ENCODE measurements around the gene TLR10. TPM values are rescaled to one million over a fixed set of nuclear protein-coding genes. Genes with fewer than 3 reads are reported as not detected.
"Not testable (repeated sequence)": the region's sequence is repeated elsewhere in the genome, so short reads cannot be mapped to it uniquely, and the experiment has no call there.

TLR10 gene
- total RNA-seq, 1 donor from 2014 or later: 0.78 TPM

DNA sequence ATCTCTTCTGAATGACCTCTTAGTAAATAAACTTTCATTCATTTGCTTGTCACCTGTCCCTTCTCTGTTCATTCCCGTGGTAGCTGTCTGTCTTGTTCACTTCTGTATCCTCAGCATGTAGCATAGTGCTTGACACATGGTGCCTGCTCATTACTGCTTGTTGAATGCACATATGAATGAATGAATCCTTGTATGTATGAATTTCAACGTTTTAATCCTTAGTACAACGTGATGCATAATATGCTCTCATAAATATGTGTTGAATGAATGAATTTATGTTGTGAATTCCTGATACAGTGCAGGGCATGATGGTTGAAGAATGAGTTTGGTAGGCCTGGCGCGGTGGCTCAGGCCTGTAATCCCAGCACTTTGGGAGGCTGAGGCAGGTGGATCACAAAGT, 3.0 kb downstream of the TLR10 start:
- intact Hi-C loops (cut with DNase I): no loop called here
- no peak for DNase-seq
- ATAC-seq: no peak
- Histone ChIP-seq H3K9me3 (no peaks in the 10 kb centered on the region), H3K36me3 (no peaks in the 10 kb centered on the region), H3K27ac (no peak overlapping the region), H3K27me3 (no peaks in the 10 kb centered on the region), H3K4me3 (no peak overlapping the region), H3K4me1 (no peaks in the 10 kb centered on the region)
- TF ChIP-seq CTCF (IDR thresholded peaks at IDR 0.05): no peak

DNA sequence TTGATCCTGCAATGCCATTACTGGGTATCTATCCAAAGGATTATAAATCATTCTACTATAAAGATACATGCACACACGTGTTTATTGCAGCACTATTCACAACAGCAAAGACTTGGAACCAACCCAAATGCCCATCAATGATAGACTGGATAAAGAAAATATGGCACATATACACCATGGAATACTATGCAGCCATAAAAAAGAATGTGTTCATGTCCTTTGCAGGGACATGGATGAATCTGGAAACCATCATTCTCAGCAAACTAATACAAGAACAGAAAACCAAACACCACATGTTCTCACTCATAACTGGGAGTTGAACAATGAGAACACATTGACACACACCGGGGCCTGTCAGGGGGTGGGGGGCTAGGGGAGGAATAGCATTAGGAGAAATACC, 4.9 kb downstream of the TLR10 start:
- intact Hi-C loops (cut with DNase I); H3K36me3 ChIP-seq; ATAC-seq; H3K27ac ChIP-seq; DNase-seq; H3K27me3 ChIP-seq; H3K9me3 ChIP-seq; H3K4me3 ChIP-seq; H3K4me1 ChIP-seq: not testable (repeated sequence)

DNA sequence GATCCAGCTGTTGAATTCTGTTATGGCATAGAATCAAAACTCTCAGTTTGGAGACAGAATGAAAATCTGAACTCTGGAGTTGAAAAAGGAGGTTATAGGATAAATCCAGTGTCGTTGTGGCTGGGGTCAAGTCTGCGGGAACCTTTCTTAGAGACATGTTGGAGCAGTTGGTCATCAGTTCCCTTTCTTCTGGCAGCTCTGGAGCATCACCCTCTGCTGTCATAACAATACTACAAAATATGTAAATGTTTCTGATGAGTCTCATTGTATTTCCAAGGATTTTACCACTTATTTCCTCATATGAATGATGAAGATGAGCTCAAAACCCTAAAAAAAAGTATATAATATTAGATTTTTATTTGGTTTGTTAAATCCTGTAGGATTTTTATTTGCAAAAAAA, 7.5 kb downstream of the TLR10 start:
- no peaks in the 10 kb centered on the region for H3K9me3 ChIP-seq
- intact Hi-C loops (cut with DNase I): no loop called here
- H3K27me3 ChIP-seq: no peaks in the 10 kb centered on the region
- H3K36me3 ChIP-seq: no peaks in the 10 kb centered on the region
- no peak overlapping the region for H3K27ac ChIP-seq
- no peak for TF ChIP-seq CTCF (IDR thresholded peaks at IDR 0.05)
- no peaks in the 10 kb centered on the region for H3K4me1 ChIP-seq
- H3K4me3 ChIP-seq: no peak overlapping the region
- DNase-seq (no peak), ATAC-seq (no peak)

GRCh38 chr4:38774181-38774955, 8.4 kb downstream of the TLR10 start:
- Histone ChIP-seq H3K36me3 (no peaks in the 10 kb centered on the region), H3K27me3 (no peaks in the 10 kb centered on the region), H3K27ac (no peak overlapping the region), H3K4me3 (no peak overlapping the region), H3K4me1 (no peaks in the 10 kb centered on the region), H3K9me3 (no peaks in the 10 kb centered on the region)
- ATAC-seq (no peak), DNase-seq (no peak)
- no peak for TF ChIP-seq CTCF (IDR thresholded peaks at IDR 0.05)
- intact Hi-C loops (cut with DNase I): no loop called here

GRCh38 chr4:38770281-38770680, 12.5 kb downstream of the TLR10 start:
- DNase-seq; H3K9me3 ChIP-seq; intact Hi-C loops (cut with DNase I); H3K27ac ChIP-seq; H3K4me3 ChIP-seq; H3K36me3 ChIP-seq; H3K4me1 ChIP-seq; ATAC-seq; H3K27me3 ChIP-seq: not testable (repeated sequence)

DNA sequence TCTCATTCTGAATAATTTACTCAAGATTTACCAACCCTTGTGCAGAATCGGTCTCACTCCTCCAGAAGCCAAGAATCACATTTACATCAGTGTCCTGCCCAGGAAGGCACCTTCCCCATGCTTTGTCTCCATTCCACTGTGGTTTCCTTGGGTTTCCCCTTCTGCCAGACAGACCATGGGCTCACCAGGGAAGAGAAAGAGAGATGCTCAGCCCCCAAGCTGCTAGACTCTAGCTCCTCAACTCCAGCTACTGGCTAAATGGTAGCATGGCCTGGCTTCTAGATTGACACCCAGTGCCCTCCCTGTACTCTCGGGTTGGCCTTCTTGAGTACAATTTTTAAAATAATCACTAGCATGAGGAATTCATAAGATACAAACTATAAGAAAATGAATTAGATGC, 12.9 kb downstream of the TLR10 start:
- no peak overlapping the region for H3K4me3 ChIP-seq
- no peaks in the 10 kb centered on the region for H3K36me3 ChIP-seq
- no peaks in the 10 kb centered on the region for H3K9me3 ChIP-seq
- no peak overlapping the region for H3K27ac ChIP-seq
- no peaks in the 10 kb centered on the region for H3K4me1 ChIP-seq
- ATAC-seq (no peak), DNase-seq (no peak)
- TF ChIP-seq CTCF (IDR thresholded peaks at IDR 0.05): no peak
- intact Hi-C loops (cut with DNase I): no loop called here
- H3K27me3 ChIP-seq: no peaks in the 10 kb centered on the region

DNA sequence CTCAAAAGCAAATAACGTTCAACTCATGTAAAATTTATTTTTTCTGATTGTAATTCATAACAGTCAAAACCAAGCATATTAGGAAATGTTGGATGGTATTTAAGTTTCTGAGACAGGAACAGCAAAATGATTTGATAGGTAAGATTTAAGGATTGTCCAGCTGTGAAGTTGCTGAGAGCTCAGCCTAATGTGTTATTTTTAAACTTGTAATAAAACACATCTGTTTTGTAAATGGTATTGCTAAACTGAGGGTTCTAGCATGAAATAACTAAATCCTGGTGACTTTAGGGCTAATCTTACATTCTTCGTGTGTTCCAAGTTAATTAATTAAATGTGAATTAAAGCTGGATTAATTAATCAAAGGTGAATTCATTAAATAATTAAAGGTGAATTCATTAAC, 13.3 kb downstream of the TLR10 start:
- no peak for TF ChIP-seq CTCF (IDR thresholded peaks at IDR 0.05)
- intact Hi-C loops (cut with DNase I): no loop called here
- no peak for DNase-seq
- H3K27me3 ChIP-seq: no peaks in the 10 kb centered on the region
- H3K27ac ChIP-seq: no peak overlapping the region
- no peak overlapping the region for H3K4me3 ChIP-seq
- H3K4me1 ChIP-seq: no peaks in the 10 kb centered on the region
- no peaks in the 10 kb centered on the region for H3K9me3 ChIP-seq
- ATAC-seq: no peak
- no peaks in the 10 kb centered on the region for H3K36me3 ChIP-seq
